Neural cell (in vitro differentiated cells): ENCODE data around the gene PLAAT2. TPM values are rescaled to one million over a fixed set of nuclear protein-coding genes. Genes with fewer than 3 reads are reported as not detected.
"Not testable (repeated sequence)": the region's sequence is repeated elsewhere in the genome, so short reads cannot be mapped to it uniquely, and the experiment has no call there.

Experiments used
- H2AFZ ChIP-seq: fragments of 200-600, 300-800 bp; sonication (generic), shearing (Covaris generic); 2 replicates; pipeline ENCODE4 v1.6.0; 2014; ENCODE audit warnings: low read depth, mild to moderate bottlenecking, antibody characterized with exemption, low read length, moderate library complexity
- H3F3A ChIP-seq: fragments of 200-600 bp; shearing (Covaris generic); 2 replicates; pipeline ENCODE4 v1.6.1; 2016; ENCODE audit warnings: mild to moderate bottlenecking, moderate library complexity, mixed read lengths, antibody characterized with exemption, low read length; ENCODE audit not compliant: insufficient read depth, poor library complexity, severe bottlenecking
- H3K27ac ChIP-seq: fragments of 200-600, 300-800 bp; sonication (generic), shearing (Covaris generic); 2 replicates; pipeline ENCODE4 v1.5.1; 2014; ENCODE audit warnings: mild to moderate bottlenecking, low read length, moderate library complexity
- H3K27me3 ChIP-seq: fragments of 300-800, 200-600 bp; sonication (generic), shearing (Covaris generic); 2 replicates; pipeline ENCODE4 v1.6.0; 2014; ENCODE audit warnings: mild to moderate bottlenecking, low read depth, low read length, moderate library complexity; ENCODE audit not compliant: insufficient read depth
- H3K36me3 ChIP-seq: fragments of 300-800, 200-600 bp; sonication (generic), shearing (Covaris generic); 2 replicates; pipeline ENCODE4 v1.5.1; 2014; ENCODE audit warnings: mild to moderate bottlenecking, antibody characterized with exemption, low read length, moderate library complexity; ENCODE audit not compliant: insufficient read depth
- H3K4me2 ChIP-seq: fragments of 300-800, 200-600 bp; sonication (generic), shearing (Covaris generic); 2 replicates; pipeline ENCODE4 v1.6.0; 2014; ENCODE audit warnings: mild to moderate bottlenecking, low read length
- H3K4me3 ChIP-seq: fragments of 300-800, 200-600 bp; sonication (generic), shearing (Covaris generic); 2 replicates; pipeline ENCODE4 v1.5.1; 2014; ENCODE audit warnings: mild to moderate bottlenecking, low read length, moderate library complexity
- H3K79me2 ChIP-seq: fragments of 200-600 bp; shearing (Covaris generic); replicated peaks from 2 replicates; pipeline ENCODE4 v1.6.0; 2014; ENCODE audit warnings: mild to moderate bottlenecking, low read length, moderate library complexity; ENCODE audit not compliant: insufficient read depth
- H3K9ac ChIP-seq: fragments of 300-800, 200-600 bp; sonication (generic), shearing (Covaris generic); 2 replicates; pipeline ENCODE4 v1.6.1; 2016; ENCODE audit warnings: mild to moderate bottlenecking, low read length, mixed read lengths
- H3K9me2 ChIP-seq: fragments of 200-600 bp; shearing (Covaris generic); 2 replicates; pipeline ENCODE4 v1.6.1; 2016; ENCODE audit warnings: mild to moderate bottlenecking, low read length, mixed read lengths; ENCODE audit not compliant: insufficient read depth
- H3K9me3 ChIP-seq: fragments of 200-600, 300-800 bp; sonication (generic), shearing (Covaris generic); 2 replicates; pipeline ENCODE4 v1.6.1; 2016; ENCODE audit warnings: mild to moderate bottlenecking, mixed run types, low read length, moderate library complexity, mixed read lengths
- H4K20me1 ChIP-seq: fragments of 200-600 bp; shearing (Covaris generic); 2 replicates; pipeline ENCODE4 v1.6.1; 2016; ENCODE audit warnings: mild to moderate bottlenecking, mixed run types; ENCODE audit not compliant: insufficient read depth
- CTCF ChIP-seq: fragments of 450-650 bp; IDR thresholded peaks from 2 replicates; pipeline ENCODE4 v1.5.1; 2014; ENCODE audit warnings: antibody characterized with exemption, mild to moderate bottlenecking, moderate library complexity; ENCODE audit not compliant: poor library complexity, severe bottlenecking
- EP300 ChIP-seq: fragments of 450-650 bp; conservative IDR thresholded peaks from 2 replicates; pipeline ENCODE4 v1.6.1; 2014; ENCODE audit warnings: antibody characterized with exemption, mild to moderate bottlenecking, moderate library complexity; ENCODE audit not compliant: poor library complexity, severe bottlenecking
- EZH2 ChIP-seq: fragments of 200-600, 300-800 bp; shearing (Covaris generic), sonication (generic); IDR thresholded peaks from 2 replicates; pipeline ENCODE4 v1.6.1; 2014; ENCODE audit warnings: antibody characterized with exemption, low read length, borderline replicate concordance, mild to moderate bottlenecking; ENCODE audit not compliant: insufficient read depth, poor library complexity, severe bottlenecking
- MXI1 ChIP-seq: fragments of 450-650 bp; conservative IDR thresholded peaks from 2 replicates; pipeline ENCODE4 v1.6.1; 2014; ENCODE audit warnings: antibody characterized with exemption, mild to moderate bottlenecking; ENCODE audit not compliant: poor library complexity, severe bottlenecking
- POLR2AphosphoS5 ChIP-seq: IDR thresholded peaks from 2 replicates; pipeline ENCODE4 v1.6.1; 2012
- RAD21 ChIP-seq: fragments of 450-650 bp; conservative IDR thresholded peaks from 2 replicates; pipeline ENCODE4 v1.6.1; 2014; ENCODE audit warnings: antibody characterized with exemption, mild to moderate bottlenecking, moderate library complexity
- REST ChIP-seq: IDR thresholded peaks from 2 replicates; pipeline ENCODE4 v1.6.1; 2012; ENCODE audit warnings: borderline replicate concordance
- SMC3 ChIP-seq: fragments of 450-650 bp; conservative IDR thresholded peaks from 2 replicates; pipeline ENCODE4 v1.6.1; 2014; ENCODE audit warnings: antibody characterized with exemption, mild to moderate bottlenecking, moderate library complexity; ENCODE audit not compliant: poor library complexity
- TAF1 ChIP-seq: IDR thresholded peaks from 2 replicates; pipeline ENCODE4 v1.6.1; 2012; ENCODE audit warnings: low read depth
- polyA plus RNA-seq: library from polyadenylated mRNA; depleted of rRNA; stranded (reverse); fragments of >200 nt; gene quantifications from 2 replicates; pipeline ENCODE4 v1.2.3, GENCODE V29; 2014

Gene PLAAT2
- polyA plus RNA-seq, 1 donor from 2014 or later: not detected

- Histone ChIP-seq H3K9me2 (no peaks in the 10 kb centered on the region), H3K79me2 (no peaks in the 10 kb centered on the region), H3K36me3 (no peaks in the 10 kb centered on the region), H3F3A (no peaks in the 10 kb centered on the region), H3K27ac (no peak overlapping the region), H3K9me3 (no peaks in the 10 kb centered on the region), H3K9ac (no peak overlapping the region), H3K4me3 (no peak overlapping the region), H2AFZ (no peak overlapping the region), H4K20me1 (no peaks in the 10 kb centered on the region), H3K27me3 (peaks cover 9% of the 10 kb centered on the region), H3K4me2 (no peak overlapping the region)
- no peak for TF ChIP-seq MXI1
- TF ChIP-seq EZH2: no peak
- TF ChIP-seq RAD21: no peak
These were observed 31.1 kb downstream of the PLAAT2 start for GRCh38 chr11:63532117-63532516.

GRCh38 chr11:63531074-63531792, 31.9 kb downstream of the PLAAT2 start:
- not testable (repeated sequence) for H2AFZ ChIP-seq, H3K9me2 ChIP-seq, H3K79me2 ChIP-seq, H3K9ac ChIP-seq, H3K27me3 ChIP-seq, H3K4me2 ChIP-seq, H3K4me3 ChIP-seq, H4K20me1 ChIP-seq, H3K36me3 ChIP-seq, H3K9me3 ChIP-seq, H3F3A ChIP-seq, H3K27ac ChIP-seq

- no peak for TF ChIP-seq TAF1
- no peak for TF ChIP-seq MXI1
- TF ChIP-seq EP300: no peak
- no peak for TF ChIP-seq CTCF
- TF ChIP-seq RAD21: no peak
- no peak for TF ChIP-seq POLR2AphosphoS5
- TF ChIP-seq SMC3: no peak
- no peak for TF ChIP-seq REST
- TF ChIP-seq EZH2: no peak
- Histone ChIP-seq H3K9me2 (no peaks in the 10 kb centered on the region), H3K79me2 (no peaks in the 10 kb centered on the region), H3K4me2 (no peak overlapping the region), H3K27ac (no peak overlapping the region), H4K20me1 (no peaks in the 10 kb centered on the region), H3K9me3 (no peaks in the 10 kb centered on the region), H3K9ac (no peak overlapping the region), H3F3A (no peaks in the 10 kb centered on the region), H3K36me3 (no peaks in the 10 kb centered on the region), H3K4me3 (no peak overlapping the region), H3K27me3 (peaks cover 9% of the 10 kb centered on the region), H2AFZ (no peak overlapping the region)
These were observed 33.2 kb downstream of the PLAAT2 start for GRCh38 chr11:63530021-63530420.

- H2AFZ ChIP-seq, H3K4me3 ChIP-seq, H3K9me2 ChIP-seq, H3K9me3 ChIP-seq, H3K36me3 ChIP-seq, H3F3A ChIP-seq, H3K9ac ChIP-seq, H3K4me2 ChIP-seq, H4K20me1 ChIP-seq, H3K27me3 ChIP-seq, H3K27ac ChIP-seq, H3K79me2 ChIP-seq: not testable (repeated sequence)
These were observed 33.8 kb downstream of the PLAAT2 start for GRCh38 chr11:63529373-63529772.

- not testable (repeated sequence) for H3K9me3 ChIP-seq, H3K9me2 ChIP-seq, H3K4me3 ChIP-seq, H3K27ac ChIP-seq, H3K4me2 ChIP-seq, H4K20me1 ChIP-seq, H3F3A ChIP-seq, H3K79me2 ChIP-seq, H3K27me3 ChIP-seq, H2AFZ ChIP-seq, H3K36me3 ChIP-seq, H3K9ac ChIP-seq
These were observed 34.4 kb downstream of the PLAAT2 start for GRCh38 chr11:63528729-63529278.
